GM12878 (cell line): Measurements from ENCODE around the gene MB21D2.

Experiments used
- CTCF ChIP-seq, 3 experiments: IDR thresholded peaks in 2 of 3; conservative IDR thresholded peaks in 1 of 3; 2 replicates each; pipeline ENCODE4 v1.5.1; 2011; ENCODE audit warnings: low read depth in 3 of 3, low read length in 3 of 3, mild to moderate bottlenecking in 3 of 3, control low read depth in 2 of 3, moderate library complexity in 2 of 3, inconsistent platforms in 1 of 3, mixed read lengths in 1 of 3; ENCODE audit not compliant: control insufficient read depth in 2 of 3, insufficient read depth in 1 of 3; ENCODE audit errors: extremely low read depth in 1 of 3
- EP300 ChIP-seq, 2 experiments: fragments of 150-350 bp in 1 of 2; IDR thresholded peaks; 2 replicates each; pipeline ENCODE4 v1.6.1; 2011 to 2012; ENCODE audit warnings: low read depth in 2 of 2, low read length in 2 of 2, borderline replicate concordance in 1 of 2, improper control_type of control experiment in 1 of 2, inconsistent platforms in 1 of 2; ENCODE audit not compliant: control insufficient read depth in 1 of 2
- ETV6 ChIP-seq, 2 experiments: fragments of 450-650 bp in 1 of 2; IDR thresholded peaks in 1 of 2; conservative IDR thresholded peaks in 1 of 2; 2 replicates each; pipeline ENCODE4 v1.6.1; 2014; ENCODE audit warnings: antibody characterized with exemption in 1 of 2, borderline replicate concordance in 1 of 2, low read depth in 1 of 2, mild to moderate bottlenecking in 1 of 2, moderate library complexity in 1 of 2
- EZH2 ChIP-seq: IDR thresholded peaks from 2 replicates; pipeline ENCODE4 v1.6.1; 2012; ENCODE audit warnings: low read depth, mild to moderate bottlenecking, control low read depth, inconsistent platforms, low read length, borderline replicate concordance; ENCODE audit not compliant: control insufficient read depth
- HDAC2 ChIP-seq: fragments of 200-600 bp; sonication (generic); IDR thresholded peaks from 2 replicates; pipeline ENCODE4 v1.6.1; 2017
- MTA2 ChIP-seq: fragments of 450-650 bp; IDR thresholded peaks from 2 replicates; pipeline ENCODE4 v1.6.1; 2016; ENCODE audit warnings: low read depth, mild to moderate bottlenecking, moderate library complexity
- NFIC ChIP-seq: IDR thresholded peaks from 2 replicates; pipeline ENCODE4 v1.6.1; 2012; ENCODE audit warnings: low read depth, mild to moderate bottlenecking, inconsistent platforms, low read length, moderate library complexity
- PKNOX1 ChIP-seq: fragments of 450-650 bp; IDR thresholded peaks from 2 replicates; pipeline ENCODE4 v1.6.1; 2016; ENCODE audit warnings: mild to moderate bottlenecking
- RELA ChIP-seq: fragments of 450-650 bp; IDR thresholded peaks from 2 replicates; pipeline ENCODE4 v1.8.0; 2014; ENCODE audit warnings: borderline replicate concordance; ENCODE audit not compliant: partially characterized antibody
- SMARCA5 ChIP-seq: fragments of 450-650 bp; IDR thresholded peaks from 2 replicates; pipeline ENCODE4 v1.6.1; 2017; ENCODE audit warnings: mild to moderate bottlenecking
- TBL1XR1 ChIP-seq: IDR thresholded peaks from 2 replicates; pipeline ENCODE4 v1.6.1; 2012; ENCODE audit warnings: low read depth, low read length, improper control_type of control experiment

GRCh38 chr3:192758654-192759053 lies 159.0 kb downstream of the MB21D2 start:
- TF ChIP-seq PKNOX1 (no peak), EP300 (IDR thresholded peaks at IDR 0.05; ENCODE audit: borderline replicate concordance in 1 of 2, control insufficient read depth in 1 of 2, low read depth in 2 of 2, low read length in 2 of 2) (no peak), RELA (no peak), HDAC2 (no peak), ETV6 (conservative IDR thresholded peaks at IDR 0.05 in 1 of 2, IDR thresholded peaks at IDR 0.05 in 1 of 2; ENCODE audit: borderline replicate concordance in 1 of 2, low read depth in 1 of 2) (no peak), TBL1XR1 (no peak), CTCF (IDR thresholded peaks at IDR 0.05 in 2 of 3, conservative IDR thresholded peaks at IDR 0.05 in 1 of 3; ENCODE audit: control insufficient read depth in 2 of 3, extremely low read depth in 1 of 3, insufficient read depth in 1 of 3, low read depth in 3 of 3, low read length in 3 of 3) (no peak), MTA2 (no peak), NFIC (no peak), SMARCA5 (no peak), EZH2 (no peak)
